ENCODE results near the gene CDCP1.

Gene CDCP1

GRCh38 chr3:45092132-45093031, 53.8 kb downstream of the CDCP1 start:
- Histone ChIP-seq H3K27me3 (ENCODE audit: insufficient read depth, low read length) (no peaks in the 10 kb centered on the region), H3K4me1 (ENCODE audit: insufficient read depth, low read length) (no peaks in the 10 kb centered on the region), H3K27ac (ENCODE audit: low read depth, low read length) (no peak overlapping the region), H3K36me3 (ENCODE audit: insufficient read depth, low read length) (peaks cover 61% of the 10 kb centered on the region), H3K9ac (ENCODE audit: low read depth, low read length) (no peak overlapping the region), H3K4me3 (ENCODE audit: low read length) (no peak overlapping the region), H3K9me3 (ENCODE audit: insufficient read depth, low read depth, low read length) (0 out of 2 replicates have a peak, but pooled peaks cover 5% of the 10 kb centered on the region)
- 74% methylated on average over 11 of the region's 12 CpGs for WGBS

DNA sequence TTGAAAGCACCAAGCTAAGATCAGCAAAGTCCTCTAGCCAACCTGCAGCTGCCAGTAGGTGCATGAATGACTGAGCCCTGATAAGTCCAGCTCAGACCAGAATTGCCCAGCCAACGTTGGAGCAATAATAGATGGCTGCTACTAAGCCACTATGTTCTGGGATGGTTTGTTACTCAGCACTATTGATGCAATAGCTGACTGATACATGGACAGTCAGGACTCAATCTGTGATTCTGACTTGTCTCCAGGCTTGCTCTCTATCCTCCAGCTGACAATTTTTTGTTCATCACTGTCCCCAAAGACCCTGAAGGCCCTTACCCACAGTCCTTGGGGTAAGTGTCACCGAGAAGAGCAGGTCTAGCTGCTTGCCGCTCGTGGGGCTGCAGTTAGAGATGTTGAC, 55.3 kb downstream of the CDCP1 start:
- Histone ChIP-seq H3K4me1 (ENCODE audit: insufficient read depth, low read length) (peaks cover 6% of the 10 kb centered on the region; the same call in 1 of the 2 replicates), H3K9me3 (ENCODE audit: insufficient read depth, low read depth, low read length) (0 out of 2 replicates have a peak, but pooled peaks cover 5% of the 10 kb centered on the region), H3K27ac (ENCODE audit: low read depth, low read length) (no peak overlapping the region), H3K27me3 (ENCODE audit: insufficient read depth, low read length) (no peaks in the 10 kb centered on the region), H3K36me3 (ENCODE audit: insufficient read depth, low read length) (peaks cover 75% of the 10 kb centered on the region), H3K9ac (ENCODE audit: low read depth, low read length) (no peak overlapping the region), H3K4me3 (ENCODE audit: low read length) (no peak overlapping the region)
- WGBS = 93% methylated on average over 4 of the region's 4 CpGs

DNA sequence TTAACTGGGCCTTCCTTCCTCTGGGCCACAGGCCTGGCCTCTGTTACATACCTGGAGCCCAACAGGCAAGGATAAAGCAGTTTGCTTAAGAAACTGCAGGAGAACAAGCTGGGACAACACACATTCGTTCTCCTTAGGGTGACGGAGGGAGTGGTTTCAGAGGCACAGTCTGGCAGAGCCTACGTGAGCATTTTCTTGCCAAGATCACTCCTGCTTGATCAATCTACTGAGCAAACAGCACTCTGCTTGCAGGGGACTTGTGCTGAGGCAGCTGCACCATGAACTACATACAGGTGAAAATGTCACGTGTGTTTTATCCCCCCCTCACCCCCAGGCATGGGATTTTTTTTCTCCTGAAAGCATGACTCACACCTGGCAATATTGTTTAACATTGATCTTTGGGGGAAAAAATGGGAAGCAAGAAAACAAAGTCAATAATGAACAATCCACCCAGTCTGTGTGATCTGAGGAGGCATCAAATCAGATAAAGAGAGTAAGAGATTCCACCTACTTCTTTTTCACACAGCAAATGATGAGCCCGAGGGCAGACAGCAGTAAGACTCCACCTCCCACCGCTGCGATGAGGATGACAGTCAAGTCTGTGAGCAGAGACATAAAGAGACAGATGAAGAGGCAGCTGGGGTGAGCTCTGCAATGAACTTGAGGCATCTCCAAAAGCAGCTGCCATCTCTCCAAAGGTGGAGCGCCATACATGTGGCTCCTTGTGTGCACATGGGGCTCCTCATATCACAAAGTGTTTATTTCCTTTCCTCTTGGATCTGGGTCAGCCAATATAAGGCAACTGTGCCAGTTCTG, 57.4 kb downstream of the CDCP1 start:
- peaks cover 6% of the 10 kb centered on the region; the same call in 1 of the 2 replicates for H3K4me1 ChIP-seq (ENCODE audit: insufficient read depth, low read length)
- H3K4me3 ChIP-seq (ENCODE audit: low read length) = no peak overlapping the region
- H3K27ac ChIP-seq (ENCODE audit: low read depth, low read length) = no peak overlapping the region
- no peak overlapping the region for H3K9ac ChIP-seq (ENCODE audit: low read depth, low read length)
- 92% methylated on average over 8 of the region's 8 CpGs for WGBS
- no peaks in the 10 kb centered on the region for H3K27me3 ChIP-seq (ENCODE audit: insufficient read depth, low read length)
- H3K9me3 ChIP-seq (ENCODE audit: insufficient read depth, low read depth, low read length) = 0 out of 2 replicates have a peak, but pooled peaks cover 5% of the 10 kb centered on the region
- peaks cover 87% of the 10 kb centered on the region for H3K36me3 ChIP-seq (ENCODE audit: insufficient read depth, low read length)

DNA sequence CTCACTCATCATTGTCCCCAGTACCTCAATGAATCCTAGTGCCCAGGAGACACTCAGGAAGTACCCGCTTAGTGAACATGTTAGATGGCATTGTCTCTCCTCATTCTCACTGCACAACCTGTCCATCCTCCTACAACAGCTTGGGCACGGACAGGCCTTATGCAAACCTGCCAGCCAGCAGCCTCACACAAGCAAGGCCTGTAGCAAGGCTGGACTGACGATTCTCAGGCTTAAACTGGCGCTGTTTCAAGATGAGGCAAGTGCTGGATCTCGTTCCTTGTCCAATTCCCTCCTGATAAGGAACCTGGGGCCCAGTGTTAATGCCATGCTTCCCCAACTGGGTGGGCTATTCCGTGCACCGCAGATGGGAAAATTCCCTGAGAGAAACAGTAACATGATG, 59.0 kb downstream of the CDCP1 start:
- Histone ChIP-seq H3K4me1 (ENCODE audit: insufficient read depth, low read length) (peaks cover 6% of the 10 kb centered on the region; the same call in 1 of the 2 replicates), H3K9ac (ENCODE audit: low read depth, low read length) (no peak overlapping the region), H3K27me3 (ENCODE audit: insufficient read depth, low read length) (no peaks in the 10 kb centered on the region), H3K36me3 (ENCODE audit: insufficient read depth, low read length) (peaks cover 73% of the 10 kb centered on the region), H3K4me3 (ENCODE audit: low read length) (no peak overlapping the region), H3K9me3 (ENCODE audit: insufficient read depth, low read depth, low read length) (0 out of 2 replicates have a peak, but pooled peaks cover 5% of the 10 kb centered on the region), H3K27ac (ENCODE audit: low read depth, low read length) (no peak overlapping the region)
- 93% methylated on average over 7 of the region's 7 CpGs for WGBS

- H3K9me3 ChIP-seq (ENCODE audit: insufficient read depth, low read depth, low read length) = no peaks in the 10 kb centered on the region
- H3K4me3 ChIP-seq (ENCODE audit: low read length) = no peak overlapping the region
- peaks cover 6% of the 10 kb centered on the region; the same call in 1 of the 2 replicates for H3K4me1 ChIP-seq (ENCODE audit: insufficient read depth, low read length)
- H3K9ac ChIP-seq (ENCODE audit: low read depth, low read length) = no peak overlapping the region
- H3K36me3 ChIP-seq (ENCODE audit: insufficient read depth, low read length) = peaks cover 56% of the 10 kb centered on the region
- H3K27ac ChIP-seq (ENCODE audit: low read depth, low read length) = no peak overlapping the region
- WGBS = 93% methylated on average over 11 of the region's 13 CpGs
- no peaks in the 10 kb centered on the region for H3K27me3 ChIP-seq (ENCODE audit: insufficient read depth, low read length)
Observed at GRCh38 chr3:45084820-45085816, 61.1 kb downstream of the CDCP1 start.

- H3K9ac ChIP-seq (ENCODE audit: low read depth, low read length) = no peak overlapping the region
- WGBS = 91% methylated on average over 1 of the region's 1 CpG
- peaks cover 49% of the 10 kb centered on the region for H3K36me3 ChIP-seq (ENCODE audit: insufficient read depth, low read length)
- no peaks in the 10 kb centered on the region for H3K9me3 ChIP-seq (ENCODE audit: insufficient read depth, low read depth, low read length)
- peaks cover 6% of the 10 kb centered on the region; the same call in 1 of the 2 replicates for H3K4me1 ChIP-seq (ENCODE audit: insufficient read depth, low read length)
- no peak overlapping the region for H3K4me3 ChIP-seq (ENCODE audit: low read length)
- H3K27me3 ChIP-seq (ENCODE audit: insufficient read depth, low read length) = no peaks in the 10 kb centered on the region
- H3K27ac ChIP-seq (ENCODE audit: low read depth, low read length) = no peak overlapping the region
Observed at GRCh38 chr3:45084361-45084760, 61.8 kb downstream of the CDCP1 start.

GRCh38 chr3:45083023-45083422, 63.2 kb downstream of the CDCP1 start:
- no peaks in the 10 kb centered on the region for H3K27me3 ChIP-seq (ENCODE audit: insufficient read depth, low read length)

GRCh38 chr3:45082142-45082538, 64.0 kb downstream of the CDCP1 start:
- Histone ChIP-seq H3K4me1 (ENCODE audit: insufficient read depth, low read length) (peaks cover 6% of the 10 kb centered on the region; the same call in 1 of the 2 replicates), H3K36me3 (ENCODE audit: insufficient read depth, low read length) (peaks cover 31% of the 10 kb centered on the region), H3K9ac (ENCODE audit: low read depth, low read length) (no peak overlapping the region), H3K27ac (ENCODE audit: low read depth, low read length) (no peak overlapping the region), H3K27me3 (ENCODE audit: insufficient read depth, low read length) (no peaks in the 10 kb centered on the region), H3K4me3 (ENCODE audit: low read length) (no peak overlapping the region), H3K9me3 (ENCODE audit: insufficient read depth, low read depth, low read length) (no peaks in the 10 kb centered on the region)
- WGBS = 92% methylated on average over 5 of the region's 5 CpGs

More at GRCh38 chr3:45083023-45083422, 63.2 kb downstream of the CDCP1 start:
- WGBS = 89% methylated on average over 6 of the region's 6 CpGs
- no peak overlapping the region for H3K4me3 ChIP-seq (ENCODE audit: low read length)
- H3K9ac ChIP-seq (ENCODE audit: low read depth, low read length) = no peak overlapping the region
- peaks cover 37% of the 10 kb centered on the region for H3K36me3 ChIP-seq (ENCODE audit: insufficient read depth, low read length)
- H3K4me1 ChIP-seq (ENCODE audit: insufficient read depth, low read length) = peaks cover 6% of the 10 kb centered on the region; the same call in 1 of the 2 replicates
- no peak overlapping the region for H3K27ac ChIP-seq (ENCODE audit: low read depth, low read length)
- H3K9me3 ChIP-seq (ENCODE audit: insufficient read depth, low read depth, low read length) = no peaks in the 10 kb centered on the region

GRCh38 chr3:45081506-45082141, 64.6 kb downstream of the CDCP1 start:
- Histone ChIP-seq H3K4me1 (ENCODE audit: insufficient read depth, low read length) (peaks cover 3% of the 10 kb centered on the region; the same call in 1 of the 2 replicates), H3K27me3 (ENCODE audit: insufficient read depth, low read length) (no peaks in the 10 kb centered on the region), H3K9ac (ENCODE audit: low read depth, low read length) (no peak overlapping the region), H3K9me3 (ENCODE audit: insufficient read depth, low read depth, low read length) (no peaks in the 10 kb centered on the region), H3K27ac (ENCODE audit: low read depth, low read length) (no peak overlapping the region), H3K4me3 (ENCODE audit: low read length) (no peak overlapping the region), H3K36me3 (ENCODE audit: insufficient read depth, low read length) (peaks cover 26% of the 10 kb centered on the region)
- WGBS = 83% methylated on average over 2 of the region's 2 CpGs

DNA sequence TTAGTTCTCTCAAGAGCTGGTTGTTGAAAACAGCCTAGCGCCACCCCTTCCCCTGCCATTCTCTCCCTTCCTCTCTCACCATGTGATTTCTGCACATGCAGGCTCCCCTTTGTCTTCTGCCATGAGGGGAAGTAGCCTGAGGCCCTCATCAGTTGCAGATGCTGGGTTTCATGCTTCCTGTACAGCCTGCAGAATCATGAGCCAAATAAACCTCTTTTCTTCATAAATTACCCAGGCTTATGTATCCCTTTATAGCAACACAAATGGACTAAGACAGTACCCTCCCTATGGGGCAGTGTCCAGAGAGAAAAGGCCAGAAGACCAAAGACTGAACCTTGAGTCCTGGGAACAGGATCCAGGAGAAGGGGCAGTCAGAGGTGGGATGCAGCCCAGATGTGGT, 65.4 kb downstream of the CDCP1 start:
- no peak overlapping the region for H3K9ac ChIP-seq (ENCODE audit: low read depth, low read length)
- 88% methylated on average over 1 of the region's 1 CpG for WGBS
- no peaks in the 10 kb centered on the region for H3K27me3 ChIP-seq (ENCODE audit: insufficient read depth, low read length)
- no peak overlapping the region for H3K4me3 ChIP-seq (ENCODE audit: low read length)
- no peaks in the 10 kb centered on the region for H3K9me3 ChIP-seq (ENCODE audit: insufficient read depth, low read depth, low read length)
- peaks cover 19% of the 10 kb centered on the region for H3K36me3 ChIP-seq (ENCODE audit: insufficient read depth, low read length)
- no peak overlapping the region for H3K27ac ChIP-seq (ENCODE audit: low read depth, low read length)
- no peaks in the 10 kb centered on the region for H3K4me1 ChIP-seq (ENCODE audit: insufficient read depth, low read length)
